GM12892 (cell line): ENCODE data around the gene DCTN5.
"Not testable (repeated sequence)": the region's sequence is repeated elsewhere in the genome, so short reads cannot be mapped to it uniquely, and the experiment has no call there.

Experiments
- DNase-seq: peaks from one replicate; pipeline ENCODE4 v3.0.0; 2011; ENCODE audit not compliant: insufficient read length
- FAIRE-seq: peaks from 2 replicates; lab custom pipeline; 2011; peaks lifted over from hg19 to GRCh38; lab: Jason Lieb, UNC
- POLR2A ChIP-seq: IDR thresholded peaks from 2 replicates; pipeline ENCODE4 v1.6.1; 2011; ENCODE audit warnings: low read depth, low read length, control low read depth
- POLR2AphosphoS5 ChIP-seq: IDR thresholded peaks from 2 replicates; pipeline ENCODE4 v1.6.1; 2011; ENCODE audit warnings: low read depth, low read length, control low read depth
- TAF1 ChIP-seq: IDR thresholded peaks from 2 replicates; pipeline ENCODE4 v1.6.1; 2011; ENCODE audit warnings: low read depth, mild to moderate bottlenecking, control low read depth, low read length, borderline replicate concordance

Gene DCTN5

DNA sequence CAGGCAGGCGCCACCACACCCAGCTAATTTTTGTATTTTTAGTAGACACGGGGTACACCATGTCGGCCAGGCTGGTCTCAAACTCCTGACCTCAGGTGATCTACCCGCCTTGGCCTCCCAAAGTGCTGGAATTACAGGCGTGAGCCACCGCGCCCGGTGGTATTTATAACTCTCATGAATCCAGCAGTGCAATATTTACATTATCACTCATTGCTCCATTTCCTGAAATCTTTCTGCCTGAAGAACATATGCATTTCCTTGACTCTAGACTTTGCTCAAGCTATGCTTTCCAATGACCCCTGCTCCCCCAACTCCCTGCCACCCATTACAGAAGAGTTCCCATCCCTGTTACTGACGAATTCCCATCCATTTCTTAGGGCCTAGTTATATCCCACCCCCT lies 25.5 kb upstream of the DCTN5 start:
- DNase-seq (no peak), FAIRE-seq (no peak)
- TF ChIP-seq TAF1 (no peak), POLR2A (no peak), POLR2AphosphoS5 (no peak)

DNA sequence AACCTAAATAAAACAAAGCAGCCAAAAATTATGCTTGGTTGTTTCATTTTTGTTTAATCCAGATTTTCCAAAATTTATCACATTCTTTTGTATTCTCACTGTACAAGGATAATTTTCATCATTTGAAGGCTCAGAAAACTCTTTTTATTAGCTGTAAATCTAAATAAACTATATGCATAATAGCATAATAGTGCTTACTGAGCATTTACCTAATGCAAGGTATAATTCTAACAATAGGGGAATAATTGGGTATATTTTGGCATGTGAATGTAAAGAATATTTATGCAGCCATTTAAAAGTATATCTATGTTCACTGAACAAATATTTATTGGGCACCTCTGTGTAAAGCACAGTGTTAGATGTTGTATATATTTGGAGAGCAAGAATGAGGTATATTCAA lies 17.2 kb upstream of the DCTN5 start:
- no peak for DNase-seq
- TF ChIP-seq POLR2A (no peak), POLR2AphosphoS5 (no peak)
- no peak for FAIRE-seq

DNA sequence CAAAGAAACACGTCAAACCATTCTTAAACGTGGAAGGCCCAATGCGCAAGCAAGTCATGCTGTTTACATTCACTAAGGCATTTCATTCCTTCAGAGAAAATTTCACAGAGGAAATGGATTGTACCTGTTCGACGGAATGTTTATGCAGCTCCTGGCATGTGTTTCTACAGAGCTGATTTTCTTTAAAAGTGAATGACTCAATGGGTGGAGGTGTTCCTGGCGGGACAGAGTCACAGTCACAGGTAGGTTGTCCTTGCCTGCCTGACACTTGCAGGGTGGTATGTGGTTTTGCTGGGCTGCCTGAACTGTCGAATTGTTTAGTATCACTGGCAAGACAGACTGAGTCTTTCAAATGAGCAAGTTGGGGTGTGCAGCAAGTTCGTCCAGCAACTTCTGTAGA lies 11.8 kb upstream of the DCTN5 start:
- no peak for FAIRE-seq
- no peak for DNase-seq
- TF ChIP-seq POLR2AphosphoS5 (no peak), TAF1 (no peak), POLR2A (no peak)

DNA sequence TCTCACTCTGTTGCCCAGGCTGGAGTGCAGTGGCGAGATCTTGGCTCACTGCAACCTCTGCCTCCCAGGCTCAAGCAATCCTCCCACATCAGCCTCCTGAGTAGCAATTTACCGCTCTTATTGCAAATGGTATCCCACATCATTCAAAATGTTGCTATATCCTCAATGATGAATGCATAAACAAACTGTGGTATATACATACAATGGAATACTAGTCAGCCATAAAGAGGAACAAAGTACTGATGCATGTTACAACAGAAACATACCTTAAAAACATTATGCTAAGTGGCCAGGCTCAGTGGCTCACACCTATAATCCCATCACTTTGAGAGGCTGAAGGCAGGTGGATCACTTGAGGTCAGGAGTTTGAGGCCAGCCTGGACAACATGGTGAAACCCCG lies 9.4 kb upstream of the DCTN5 start:
- FAIRE-seq, DNase-seq: not testable (repeated sequence)

DNA sequence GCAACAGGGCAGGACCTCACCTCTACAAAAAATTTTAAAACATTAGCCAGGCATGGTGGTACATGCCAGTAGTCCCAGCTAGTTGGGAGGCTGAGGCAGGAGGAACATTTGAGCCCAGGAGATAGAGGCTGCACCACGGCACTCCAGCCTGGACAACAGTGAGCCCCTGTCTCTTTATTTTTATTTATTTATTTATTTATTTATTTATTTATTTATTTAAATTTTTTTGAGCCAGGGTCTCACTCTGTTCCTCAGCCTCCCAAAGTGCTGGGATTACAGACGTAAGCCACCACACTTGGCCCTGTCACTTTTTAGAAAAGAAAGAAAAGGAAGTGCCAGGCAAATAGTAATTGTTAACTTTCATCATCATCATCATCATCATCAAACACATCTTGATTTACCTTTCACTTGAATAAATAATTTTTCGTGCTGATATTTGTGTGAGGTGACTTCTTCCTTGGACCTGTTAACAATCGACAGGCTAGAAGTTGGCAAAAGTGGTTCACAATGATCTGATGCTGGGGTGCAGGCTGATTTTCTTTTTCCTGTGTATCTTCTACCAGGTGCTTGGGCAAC lies 6.7 kb upstream of the DCTN5 start:
- TF ChIP-seq POLR2AphosphoS5 (no peak), TAF1 (no peak), POLR2A (no peak)
- FAIRE-seq (no peak), DNase-seq (no peak)

DNA sequence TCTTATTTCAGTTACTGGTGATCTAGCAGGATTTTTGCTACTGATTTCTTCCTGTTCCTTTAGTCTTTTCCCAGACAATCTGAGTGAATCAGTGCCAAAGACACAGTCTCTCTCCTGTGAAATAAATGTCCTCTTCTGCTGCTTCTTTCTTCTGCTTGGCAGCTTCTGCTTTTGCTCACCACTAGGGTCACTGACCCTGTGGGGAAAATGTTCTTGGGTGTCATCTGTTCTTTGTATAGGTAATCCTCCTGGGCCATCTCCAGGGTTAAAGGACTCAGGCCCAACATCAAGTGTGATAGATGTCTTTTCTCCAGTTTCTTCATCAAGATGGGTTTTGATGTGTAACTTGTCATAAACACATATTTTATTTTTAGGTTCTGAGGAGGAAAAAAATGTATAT lies 5.3 kb upstream of the DCTN5 start:
- FAIRE-seq (no peak), DNase-seq (no peak)
- TF ChIP-seq TAF1 (no peak), POLR2AphosphoS5 (no peak), POLR2A (no peak)

DNA sequence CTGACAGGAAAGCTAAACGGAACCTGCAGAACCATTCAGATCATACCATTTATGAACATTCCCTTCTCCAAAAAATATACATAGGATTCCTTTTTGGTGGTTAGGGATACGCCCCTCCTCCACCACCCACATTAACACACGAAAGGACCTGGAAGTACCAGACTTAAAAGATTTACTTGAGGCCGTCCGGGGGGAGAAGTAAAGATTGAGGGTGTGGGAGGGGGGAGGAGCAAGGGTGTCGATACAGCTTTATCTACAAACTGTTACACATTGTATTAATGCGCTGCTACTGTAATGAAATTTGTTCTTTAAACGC lies 693 bp upstream of the DCTN5 start:
- DNase-seq = peak; percentile 21
- TF ChIP-seq POLR2AphosphoS5 (no peak), TAF1 (no peak), POLR2A (no peak)
- no peak for FAIRE-seq

DNA sequence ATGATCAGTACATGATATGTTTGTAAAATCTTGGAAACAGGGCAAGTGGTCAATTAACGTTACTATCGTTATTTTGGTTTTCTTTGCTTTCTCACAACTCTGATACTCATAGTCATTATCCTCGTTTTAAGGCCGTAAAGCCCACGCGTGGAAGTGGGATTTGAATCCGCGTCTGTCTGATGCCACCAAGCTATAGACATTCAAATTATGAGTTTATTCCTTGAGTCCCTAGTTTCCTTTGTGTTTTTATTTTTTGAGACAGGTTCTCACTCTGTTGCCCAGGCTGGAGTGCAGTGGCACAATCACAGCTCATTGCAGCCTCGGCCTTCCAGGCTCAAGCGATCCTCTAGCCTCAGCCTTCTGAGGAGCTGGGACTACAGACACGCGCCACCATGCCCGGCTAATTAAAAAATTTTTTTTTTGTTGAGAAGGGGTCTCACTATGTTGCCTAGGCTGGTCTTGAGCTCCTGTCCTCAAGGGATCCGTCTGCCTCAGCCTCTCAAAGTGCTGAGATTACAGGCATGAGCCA lies 1.0 kb downstream of the DCTN5 start:
- no peak for FAIRE-seq
- no peak for DNase-seq
- TF ChIP-seq POLR2AphosphoS5 = no peak
- TF ChIP-seq POLR2A = no peak
- no peak for TF ChIP-seq TAF1

DNA sequence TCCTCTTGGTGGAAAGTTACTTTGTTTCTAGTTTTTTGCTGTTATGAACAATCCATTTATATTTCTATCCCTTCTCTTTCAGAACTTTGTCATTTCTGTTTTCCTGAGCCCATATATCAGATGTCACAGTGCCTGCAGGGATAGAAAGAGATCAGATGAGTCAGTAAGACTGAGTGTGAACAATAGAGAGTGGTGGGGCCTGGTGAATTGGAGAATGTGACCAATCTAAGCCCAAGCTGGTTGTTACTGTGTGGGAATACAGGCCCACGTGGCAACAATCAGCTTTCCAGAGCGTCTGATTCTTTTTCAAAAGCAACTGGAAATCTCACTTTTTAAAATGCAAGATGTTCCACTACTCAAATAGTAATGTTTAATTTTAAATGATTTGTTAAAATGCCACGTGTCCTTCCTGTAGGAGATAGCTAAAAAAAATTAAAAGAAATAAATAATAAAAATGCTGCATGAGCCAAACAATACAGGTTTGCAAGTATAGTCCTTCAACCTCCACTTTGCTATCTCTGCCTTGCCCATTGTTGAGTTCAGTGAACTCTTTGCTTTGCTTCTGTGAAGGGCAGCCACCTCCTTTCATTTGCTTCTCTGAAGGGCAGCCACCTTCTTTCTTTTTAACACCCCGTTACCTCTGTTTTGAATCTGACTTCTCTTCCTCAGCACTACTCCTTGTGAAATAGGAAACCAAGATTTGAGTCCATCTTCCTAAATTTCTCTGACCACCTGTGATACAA lies 9.6 kb downstream of the DCTN5 start:
- DNase-seq = no peak

DNA sequence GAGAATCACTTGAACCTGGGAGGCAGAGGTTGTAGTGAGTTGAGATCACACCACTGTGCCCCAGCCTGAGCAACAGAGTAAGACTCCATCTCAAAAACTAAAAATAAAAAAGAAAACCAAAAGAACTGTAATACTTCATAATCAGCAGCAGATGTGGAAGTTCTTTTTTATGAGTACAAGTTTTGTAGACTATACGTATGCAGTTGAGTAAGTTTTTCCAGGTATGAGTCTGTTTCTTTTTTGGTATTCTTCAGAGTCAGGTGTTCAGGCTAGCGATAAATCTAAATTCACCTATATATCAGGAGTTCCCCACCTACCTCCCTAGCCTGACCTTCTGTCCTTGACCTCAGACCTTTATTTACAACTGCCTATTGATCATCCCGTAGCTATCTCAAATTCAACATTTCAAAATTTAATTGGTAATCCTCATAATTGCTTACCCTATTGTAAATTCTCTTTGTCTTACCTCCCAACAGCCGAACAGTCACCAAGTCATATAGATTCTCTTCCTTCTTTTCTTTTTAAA lies 10.7 kb downstream of the DCTN5 start:
- peak; percentile 50 for FAIRE-seq
- DNase-seq = no peak
- TF ChIP-seq POLR2AphosphoS5 (no peak), TAF1 (no peak)

More for the DNA sequence above, 9.6 kb downstream of the DCTN5 start:
- peak; percentile 90 for FAIRE-seq
- TF ChIP-seq TAF1 (no peak), POLR2AphosphoS5 (no peak)

DNA sequence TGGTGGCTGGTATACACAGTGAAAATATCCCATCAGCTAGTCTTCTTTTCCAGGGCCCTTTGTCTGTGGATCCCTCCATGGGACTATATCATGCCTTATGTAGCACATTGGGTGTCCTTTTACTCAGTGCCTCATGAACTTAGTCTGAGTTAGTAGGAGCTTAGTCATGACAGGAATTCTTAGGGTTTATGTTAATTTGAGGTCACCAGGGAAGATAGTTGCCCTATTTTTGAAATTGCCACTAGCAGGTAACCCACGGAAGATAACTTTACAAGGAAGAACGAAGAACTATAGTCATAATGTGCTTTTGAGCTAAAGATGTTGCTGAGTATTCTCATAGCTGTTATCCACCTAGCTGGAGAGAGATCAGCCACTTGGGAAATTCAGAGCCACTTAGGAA lies 22.7 kb downstream of the DCTN5 start:
- TF ChIP-seq POLR2A (no peak), POLR2AphosphoS5 (no peak), TAF1 (no peak)
- DNase-seq = no peak
- FAIRE-seq = peak; percentile 58

DNA sequence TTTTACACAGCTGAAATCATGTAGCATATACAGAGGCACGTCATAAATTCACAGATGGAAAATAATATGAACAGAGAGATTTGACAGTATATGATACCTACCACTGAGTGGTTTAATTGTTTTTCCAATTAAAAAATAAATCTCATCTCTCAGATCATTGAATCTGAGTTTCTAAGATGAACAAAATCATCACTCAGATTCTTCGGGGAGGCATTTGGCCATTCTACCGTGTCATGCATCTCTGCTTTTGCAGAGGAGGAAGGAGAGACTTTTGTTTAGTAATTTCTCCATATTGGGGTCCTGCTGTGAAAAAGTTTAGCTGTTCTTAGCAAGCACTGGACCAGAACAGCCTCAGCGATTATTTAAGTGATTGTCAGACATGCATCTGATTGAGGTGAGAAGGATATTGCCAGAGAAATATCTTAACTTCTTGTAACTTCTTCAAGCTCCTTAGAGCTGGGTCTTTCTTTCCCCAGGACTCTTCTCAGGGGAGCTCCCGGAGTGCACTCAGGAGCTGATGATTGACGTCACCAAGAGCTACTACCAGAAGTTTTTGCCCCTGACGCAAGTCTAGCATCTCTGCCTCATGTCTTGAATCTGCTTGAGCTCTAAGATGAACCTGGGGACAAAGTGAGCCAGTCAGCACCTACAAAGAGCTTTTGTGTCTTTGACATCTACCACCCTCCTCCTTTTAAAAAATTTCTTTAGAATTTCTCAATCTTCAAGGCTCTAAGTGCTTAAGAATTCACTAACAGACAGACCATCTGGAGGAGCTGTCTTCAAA lies 25.5 kb downstream of the DCTN5 start:
- no peak for FAIRE-seq
- no peak for TF ChIP-seq POLR2AphosphoS5
- TF ChIP-seq TAF1 = no peak
- TF ChIP-seq POLR2A = no peak
- DNase-seq = no peak
